HG02885 (cell line): ENCODE results near the gene CD63.

Experiments
- ATAC-seq: cut with Tn5 transposase; IDR thresholded peaks from one replicate; pipeline ENCODE4 v1.9.1; 2021; ENCODE audit warnings: mild to moderate bottlenecking; ENCODE audit not compliant: unreplicated experiment, poor library complexity

Gene CD63

DNA sequence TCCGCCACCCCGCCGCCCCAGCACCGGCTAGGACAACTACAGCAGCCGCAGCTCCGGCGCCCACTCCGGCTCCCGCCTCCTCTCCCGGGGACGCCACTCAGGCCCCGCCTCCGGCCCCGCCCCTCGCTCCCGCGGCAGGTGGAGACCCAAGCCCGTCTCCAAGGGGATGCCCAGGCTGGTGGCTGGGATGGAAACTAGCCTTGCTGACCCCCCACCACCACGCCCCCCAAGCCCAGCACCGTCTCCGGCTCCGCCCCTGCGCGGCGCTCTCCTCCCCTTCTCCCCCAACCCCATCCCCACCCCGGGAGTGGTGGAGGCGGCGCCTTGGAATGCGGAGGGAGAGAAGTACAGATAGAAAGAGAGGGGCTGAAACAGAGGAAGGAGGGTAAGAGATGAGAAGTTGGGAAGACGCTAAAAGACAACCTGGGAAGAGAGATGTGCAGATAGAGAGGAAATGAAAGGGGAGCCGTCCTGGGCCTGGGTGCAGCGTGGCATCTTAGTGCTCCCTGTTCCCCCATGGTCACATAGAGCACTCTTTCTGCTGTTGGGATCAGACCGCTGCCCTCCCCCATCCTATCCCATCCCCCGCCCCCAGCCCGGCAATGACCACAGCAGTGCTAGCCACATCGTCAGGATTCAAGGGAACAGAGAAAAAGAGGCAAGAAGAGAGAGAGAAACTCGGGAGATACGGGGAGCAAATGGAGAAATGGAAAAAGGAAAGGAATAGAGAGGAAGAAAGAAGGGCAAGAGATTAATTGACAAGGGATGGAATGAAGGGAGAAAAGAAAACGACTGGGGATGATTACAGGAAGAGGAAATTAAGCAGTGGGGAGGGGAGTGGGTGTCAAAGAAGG lies 20.7 kb downstream of the CD63 start, which contains the start of gene ITGA7:
Gene ITGA7 (minus strand): TSS at position 64 of the 854 bp plus-strand sequence. CDS start 222 bp downstream, outside the sequence.
- peak; percentile 76 for ATAC-seq

GRCh38 chr12:55707219-55707671 lies 21.6 kb downstream of the CD63 start:
- no peak for ATAC-seq

DNA sequence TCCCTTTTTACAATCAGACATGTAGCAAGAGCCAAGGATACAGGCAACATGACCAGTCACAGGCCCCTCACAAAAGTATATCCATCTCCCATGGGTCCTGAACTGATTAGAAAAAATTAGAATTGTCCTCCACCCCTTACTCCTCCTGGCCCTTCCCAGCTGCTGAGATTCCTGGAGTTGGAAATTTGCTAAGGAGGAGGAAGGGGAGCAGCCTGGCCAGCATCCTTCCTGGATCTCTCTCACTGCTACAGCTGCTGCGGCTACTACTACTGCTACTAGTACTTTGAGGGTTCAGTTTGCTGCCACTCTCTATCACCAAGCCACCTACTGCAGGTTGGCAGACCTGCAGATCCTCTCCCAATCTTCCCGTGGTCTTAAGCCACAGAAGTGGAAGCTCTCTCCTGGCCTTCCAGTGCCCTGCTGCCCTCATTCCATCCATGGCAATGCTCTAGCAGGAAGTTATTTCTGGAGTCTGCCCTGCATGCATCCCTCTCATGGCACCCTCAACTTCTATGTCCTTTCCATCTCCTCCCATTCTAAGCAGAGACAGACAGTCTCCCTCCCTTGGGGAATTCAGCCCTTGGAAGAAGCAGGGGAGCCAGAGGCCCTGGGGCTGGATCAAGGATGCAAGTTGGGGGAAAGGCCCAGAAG lies 22.1 kb downstream of the CD63 start:
- no peak for ATAC-seq

GRCh38 chr12:55705782-55706402 lies 22.9 kb downstream of the CD63 start:
- ATAC-seq: no peak

- ATAC-seq: no peak
These were observed 23.7 kb downstream of the CD63 start for GRCh38 chr12:55704824-55705718.

- no peak for ATAC-seq
These were observed 24.7 kb downstream of the CD63 start for GRCh38 chr12:55703901-55704761.

GRCh38 chr12:55703288-55703687 lies 25.5 kb downstream of the CD63 start:
- ATAC-seq: no peak

GRCh38 chr12:55702861-55703260 lies 25.9 kb downstream of the CD63 start:
- no peak for ATAC-seq

GRCh38 chr12:55700255-55701018 lies 28.4 kb downstream of the CD63 start:
- ATAC-seq: no peak

- ATAC-seq: no peak
These were observed 29.2 kb downstream of the CD63 start for GRCh38 chr12:55699471-55700055.

- ATAC-seq: no peak
These were observed 29.8 kb downstream of the CD63 start for GRCh38 chr12:55698965-55699364.

GRCh38 chr12:55698241-55698955 lies 30.4 kb downstream of the CD63 start:
- ATAC-seq: no peak

DNA sequence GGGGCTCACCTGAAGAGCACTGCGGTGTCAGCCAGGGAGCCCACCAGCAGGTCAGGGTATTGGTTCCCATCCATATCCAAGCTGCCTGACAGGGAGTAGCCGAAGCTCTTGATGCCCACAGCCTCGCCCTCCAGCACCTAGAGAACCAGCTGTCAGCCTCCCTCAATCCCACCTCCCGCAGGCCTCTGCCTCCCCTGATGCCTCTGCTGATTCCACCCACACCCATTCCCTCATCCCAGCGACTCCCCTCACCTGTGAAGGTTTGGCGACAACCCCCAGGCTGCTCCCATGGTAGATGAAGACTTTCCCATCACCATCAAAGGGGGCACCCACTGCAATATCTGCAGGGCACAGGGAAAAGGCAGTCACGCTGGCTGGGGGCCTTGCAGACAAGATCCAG lies 31.1 kb downstream of the CD63 start:
- ATAC-seq: no peak

- ATAC-seq: no peak
These were observed 31.9 kb downstream of the CD63 start for GRCh38 chr12:55696796-55697462.

DNA sequence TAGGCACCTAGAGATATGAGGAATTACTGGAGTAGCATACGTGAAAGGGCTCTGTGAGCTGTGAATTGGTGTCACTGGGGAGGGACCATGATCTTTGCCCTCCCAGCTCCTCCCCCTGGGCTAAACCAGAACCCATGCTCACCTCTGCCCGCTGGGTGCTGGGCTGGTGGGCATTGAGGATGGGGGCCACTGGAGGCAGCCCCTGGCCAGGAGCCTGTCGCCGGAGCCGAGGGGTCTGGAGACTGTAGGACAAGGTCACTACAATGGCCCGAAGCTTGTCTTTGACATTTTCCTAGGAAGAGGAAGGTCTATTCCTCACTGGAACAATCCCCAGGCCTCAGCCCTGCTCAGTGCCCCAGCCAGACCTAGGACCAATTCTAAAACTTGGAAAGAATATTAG lies 32.7 kb downstream of the CD63 start:
- no peak for ATAC-seq

GRCh38 chr12:55695349-55695748 lies 33.5 kb downstream of the CD63 start:
- no peak for ATAC-seq

DNA sequence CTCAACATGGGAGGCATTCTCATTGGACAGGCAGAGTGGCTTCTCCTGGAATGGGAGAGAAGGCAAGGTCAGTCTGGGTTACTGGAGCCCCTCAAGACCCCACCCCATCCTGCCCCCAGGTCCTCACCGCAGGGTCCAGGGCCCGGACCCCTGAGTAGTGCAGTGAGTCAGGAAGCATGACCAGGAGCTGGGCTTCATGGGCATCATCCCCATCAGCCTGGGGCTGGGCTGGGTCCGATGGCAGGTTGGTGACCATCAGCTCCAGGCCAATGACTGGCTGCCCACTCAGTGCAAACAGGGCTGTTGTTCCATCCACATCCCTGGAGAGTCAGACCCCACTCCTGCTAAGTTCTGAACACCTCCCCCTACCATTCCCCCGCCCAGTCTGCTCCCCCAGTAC lies 34.2 kb downstream of the CD63 start:
- no peak for ATAC-seq
